ENCODE measurements around the gene CDKN2A.

DNA sequence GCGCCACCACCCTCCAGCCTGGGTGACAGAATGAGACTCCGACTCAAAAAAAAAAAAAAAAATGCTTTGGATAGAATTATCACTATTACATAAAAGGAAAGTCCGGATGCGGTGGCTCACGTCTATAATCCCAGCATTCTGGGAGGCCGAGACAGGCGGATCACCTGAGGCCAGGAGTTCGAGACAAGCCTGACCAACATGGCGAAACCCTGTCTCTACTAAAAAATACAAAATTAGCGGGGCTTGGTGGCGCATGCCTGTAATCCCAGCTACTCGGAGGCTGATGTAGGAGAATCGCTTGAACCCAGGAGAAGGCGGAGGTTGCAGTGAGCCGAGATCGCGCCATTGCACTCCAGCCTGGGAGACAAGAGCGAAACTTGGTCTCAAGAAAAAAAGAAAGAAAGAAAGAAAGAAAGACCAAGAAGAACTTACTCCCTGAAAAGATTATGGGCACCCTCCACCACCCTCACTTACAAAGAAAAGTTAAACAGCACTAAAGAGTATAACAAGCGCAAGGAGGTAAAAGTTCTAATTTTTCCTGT is 17.8 kb downstream of the CDKN2A start:
- TF ChIP-seq, protein P1, sequence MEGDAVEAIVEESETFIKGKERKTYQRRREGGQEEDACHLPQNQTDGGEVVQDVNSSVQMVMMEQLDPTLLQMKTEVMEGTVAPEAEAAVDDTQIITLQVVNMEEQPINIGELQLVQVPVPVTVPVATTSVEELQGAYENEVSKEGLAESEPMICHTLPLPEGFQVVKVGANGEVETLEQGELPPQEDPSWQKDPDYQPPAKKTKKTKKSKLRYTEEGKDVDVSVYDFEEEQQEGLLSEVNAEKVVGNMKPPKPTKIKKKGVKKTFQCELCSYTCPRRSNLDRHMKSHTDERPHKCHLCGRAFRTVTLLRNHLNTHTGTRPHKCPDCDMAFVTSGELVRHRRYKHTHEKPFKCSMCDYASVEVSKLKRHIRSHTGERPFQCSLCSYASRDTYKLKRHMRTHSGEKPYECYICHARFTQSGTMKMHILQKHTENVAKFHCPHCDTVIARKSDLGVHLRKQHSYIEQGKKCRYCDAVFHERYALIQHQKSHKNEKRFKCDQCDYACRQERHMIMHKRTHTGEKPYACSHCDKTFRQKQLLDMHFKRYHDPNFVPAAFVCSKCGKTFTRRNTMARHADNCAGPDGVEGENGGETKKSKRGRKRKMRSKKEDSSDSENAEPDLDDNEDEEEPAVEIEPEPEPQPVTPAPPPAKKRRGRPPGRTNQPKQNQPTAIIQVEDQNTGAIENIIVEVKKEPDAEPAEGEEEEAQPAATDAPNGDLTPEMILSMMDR (IDR thresholded peaks at IDR 0.05), result no peak
- TF ChIP-seq NFE2L1 (CRISPR knock-in tag; IDR thresholded peaks at IDR 0.05) (no peak), NR3C1 (CRISPR knock-in tag; conservative IDR thresholded peaks at IDR 0.05; ENCODE audit: low read depth) (no peak), ETV6 (CRISPR knock-in tag; IDR thresholded peaks at IDR 0.05) (no peak), SP1 (CRISPR knock-in tag; conservative IDR thresholded peaks at IDR 0.05) (no peak), NFYB (CRISPR knock-in tag; conservative IDR thresholded peaks at IDR 0.05; ENCODE audit: low read depth) (no peak), KAT7 (CRISPR knock-in tag; IDR thresholded peaks at IDR 0.05; ENCODE audit: borderline replicate concordance) (no peak)
- TF ChIP-seq, protein P2, sequence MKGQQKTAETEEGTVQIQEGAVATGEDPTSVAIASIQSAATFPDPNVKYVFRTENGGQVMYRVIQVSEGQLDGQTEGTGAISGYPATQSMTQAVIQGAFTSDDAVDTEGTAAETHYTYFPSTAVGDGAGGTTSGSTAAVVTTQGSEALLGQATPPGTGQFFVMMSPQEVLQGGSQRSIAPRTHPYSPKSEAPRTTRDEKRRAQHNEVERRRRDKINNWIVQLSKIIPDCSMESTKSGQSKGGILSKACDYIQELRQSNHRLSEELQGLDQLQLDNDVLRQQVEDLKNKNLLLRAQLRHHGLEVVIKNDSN (CRISPR knock-in tag; IDR thresholded peaks at IDR 0.05), result no peak
- TF ChIP-seq, protein P3, sequence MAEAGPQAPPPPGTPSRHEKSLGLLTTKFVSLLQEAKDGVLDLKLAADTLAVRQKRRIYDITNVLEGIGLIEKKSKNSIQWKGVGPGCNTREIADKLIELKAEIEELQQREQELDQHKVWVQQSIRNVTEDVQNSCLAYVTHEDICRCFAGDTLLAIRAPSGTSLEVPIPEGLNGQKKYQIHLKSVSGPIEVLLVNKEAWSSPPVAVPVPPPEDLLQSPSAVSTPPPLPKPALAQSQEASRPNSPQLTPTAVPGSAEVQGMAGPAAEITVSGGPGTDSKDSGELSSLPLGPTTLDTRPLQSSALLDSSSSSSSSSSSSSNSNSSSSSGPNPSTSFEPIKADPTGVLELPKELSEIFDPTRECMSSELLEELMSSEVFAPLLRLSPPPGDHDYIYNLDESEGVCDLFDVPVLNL (CRISPR knock-in tag; IDR thresholded peaks at IDR 0.05; ENCODE audit: borderline replicate concordance, low read depth), result no peak
- TF ChIP-seq, protein P4, sequence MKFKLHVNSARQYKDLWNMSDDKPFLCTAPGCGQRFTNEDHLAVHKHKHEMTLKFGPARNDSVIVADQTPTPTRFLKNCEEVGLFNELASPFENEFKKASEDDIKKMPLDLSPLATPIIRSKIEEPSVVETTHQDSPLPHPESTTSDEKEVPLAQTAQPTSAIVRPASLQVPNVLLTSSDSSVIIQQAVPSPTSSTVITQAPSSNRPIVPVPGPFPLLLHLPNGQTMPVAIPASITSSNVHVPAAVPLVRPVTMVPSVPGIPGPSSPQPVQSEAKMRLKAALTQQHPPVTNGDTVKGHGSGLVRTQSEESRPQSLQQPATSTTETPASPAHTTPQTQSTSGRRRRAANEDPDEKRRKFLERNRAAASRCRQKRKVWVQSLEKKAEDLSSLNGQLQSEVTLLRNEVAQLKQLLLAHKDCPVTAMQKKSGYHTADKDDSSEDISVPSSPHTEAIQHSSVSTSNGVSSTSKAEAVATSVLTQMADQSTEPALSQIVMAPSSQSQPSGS (CRISPR knock-in tag; IDR thresholded peaks at IDR 0.05; ENCODE audit: borderline replicate concordance, low read depth), result no peak
- TF ChIP-seq, protein P5, sequence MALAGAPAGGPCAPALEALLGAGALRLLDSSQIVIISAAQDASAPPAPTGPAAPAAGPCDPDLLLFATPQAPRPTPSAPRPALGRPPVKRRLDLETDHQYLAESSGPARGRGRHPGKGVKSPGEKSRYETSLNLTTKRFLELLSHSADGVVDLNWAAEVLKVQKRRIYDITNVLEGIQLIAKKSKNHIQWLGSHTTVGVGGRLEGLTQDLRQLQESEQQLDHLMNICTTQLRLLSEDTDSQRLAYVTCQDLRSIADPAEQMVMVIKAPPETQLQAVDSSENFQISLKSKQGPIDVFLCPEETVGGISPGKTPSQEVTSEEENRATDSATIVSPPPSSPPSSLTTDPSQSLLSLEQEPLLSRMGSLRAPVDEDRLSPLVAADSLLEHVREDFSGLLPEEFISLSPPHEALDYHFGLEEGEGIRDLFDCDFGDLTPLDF (CRISPR knock-in tag; IDR thresholded peaks at IDR 0.05), result no peak
- TF ChIP-seq, protein P6, sequence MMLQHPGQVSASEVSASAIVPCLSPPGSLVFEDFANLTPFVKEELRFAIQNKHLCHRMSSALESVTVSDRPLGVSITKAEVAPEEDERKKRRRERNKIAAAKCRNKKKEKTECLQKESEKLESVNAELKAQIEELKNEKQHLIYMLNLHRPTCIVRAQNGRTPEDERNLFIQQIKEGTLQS (CRISPR knock-in tag; conservative IDR thresholded peaks at IDR 0.05), result no peak

Data from WTC11 (cell line).